ENCODE results near the gene ASF1A.
"Not testable (repeated sequence)": the region's sequence is repeated elsewhere in the genome, so short reads cannot be mapped to it uniquely, and the experiment has no call there.

Gene ASF1A

DNA sequence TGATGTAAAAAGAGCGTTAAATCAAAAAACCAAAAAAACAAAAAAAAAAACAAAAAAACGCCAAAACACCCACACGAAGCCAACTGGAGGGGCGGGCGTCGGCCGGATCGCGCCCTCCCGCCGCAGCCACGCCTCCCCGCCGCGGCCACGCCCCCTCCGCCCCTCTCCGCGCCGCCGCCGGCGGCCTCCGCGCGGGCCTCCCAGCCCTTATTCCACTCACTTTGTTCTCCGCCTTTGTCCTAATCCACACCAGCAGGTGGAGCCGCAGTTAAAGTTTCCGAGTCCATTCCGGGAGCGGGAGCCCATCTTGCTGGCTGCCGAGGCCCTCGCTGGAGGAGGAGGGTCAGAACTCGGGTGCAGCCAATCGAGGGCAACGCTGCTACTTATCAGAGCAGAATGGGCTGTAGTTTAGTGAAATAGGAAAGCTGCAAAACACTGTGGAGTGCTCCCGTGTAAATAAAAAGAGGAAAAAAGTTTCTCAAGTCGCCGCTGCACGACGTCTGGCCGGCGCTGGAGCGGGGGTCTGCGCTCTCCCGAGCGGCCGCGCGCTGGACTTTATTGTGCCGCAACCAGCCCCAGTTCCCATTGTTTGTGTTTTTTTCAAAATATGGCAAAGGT lies at the start of gene ASF1A:
Gene ASF1A (plus strand): TSS at position 346 of the 618 bp plus-strand sequence. CDS start 262 bp downstream, at position 608.
- DNase-seq, result peak; percentile 98

DNA sequence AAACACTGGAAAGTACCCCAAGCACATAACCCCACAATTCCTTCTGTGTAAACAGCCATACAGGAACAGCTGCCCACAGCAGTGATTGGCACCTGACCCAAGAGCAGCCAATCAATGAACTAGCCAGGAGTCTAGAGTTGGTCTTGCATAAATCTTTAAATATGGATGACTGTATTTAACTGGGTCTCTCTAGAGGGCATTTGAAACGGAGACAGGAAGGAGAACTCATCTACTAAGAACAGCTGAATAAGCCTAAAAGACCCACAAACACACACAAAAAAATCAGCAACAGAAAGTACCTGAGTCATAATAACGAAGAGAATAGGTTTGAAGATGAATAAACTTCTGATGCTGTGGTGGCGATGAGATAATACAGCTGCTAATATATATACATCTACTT lies 49.0 kb upstream of the ASF1A start:
- no peak for DNase-seq

GRCh38 chr6:118853408-118853807 lies 40.5 kb upstream of the ASF1A start:
- DNase-seq, result no peak

DNA sequence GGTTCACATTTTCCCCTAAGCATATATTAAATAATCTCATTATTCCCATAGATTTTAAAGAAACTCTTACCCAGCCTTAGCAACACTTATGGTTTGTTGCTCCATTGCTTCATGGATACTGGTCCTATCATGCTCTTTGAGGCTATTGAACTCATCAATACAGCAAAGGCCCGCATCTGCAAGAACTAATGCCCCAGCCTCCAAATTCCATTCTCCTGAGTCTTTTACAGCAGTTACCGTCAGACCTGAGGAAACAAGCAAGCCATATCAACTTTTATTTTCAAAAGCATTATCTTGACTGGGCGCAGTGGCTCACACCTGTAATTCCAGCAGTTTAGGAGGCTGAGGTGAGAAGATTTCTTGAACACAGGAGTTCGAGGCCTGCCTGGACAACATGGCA lies 37.7 kb upstream of the ASF1A start:
- DNase-seq, result no peak

- DNase-seq, result no peak
These were observed 34.4 kb upstream of the ASF1A start for GRCh38 chr6:118859517-118860064.

DNA sequence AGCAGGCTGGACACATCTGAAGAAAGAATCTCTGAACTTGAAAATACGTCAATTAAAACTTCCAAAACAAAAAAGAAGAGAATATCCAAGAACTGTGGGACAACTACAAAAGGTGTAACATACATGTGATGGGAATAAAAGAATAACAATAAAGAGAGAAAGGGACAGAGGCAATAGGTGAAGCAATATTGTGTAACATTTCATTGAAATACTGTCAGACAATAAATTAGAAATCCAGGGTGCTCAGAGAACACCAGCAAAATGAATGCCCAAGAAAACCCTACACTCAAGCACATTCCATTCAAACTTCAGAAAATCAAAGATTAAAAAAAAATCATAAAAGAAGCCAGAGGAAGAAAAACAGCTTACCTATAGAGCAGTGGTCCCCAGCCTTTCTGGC lies 33.6 kb upstream of the ASF1A start:
- no peak for DNase-seq

GRCh38 chr6:118860880-118861279 lies 33.1 kb upstream of the ASF1A start:
- no peak for DNase-seq

DNA sequence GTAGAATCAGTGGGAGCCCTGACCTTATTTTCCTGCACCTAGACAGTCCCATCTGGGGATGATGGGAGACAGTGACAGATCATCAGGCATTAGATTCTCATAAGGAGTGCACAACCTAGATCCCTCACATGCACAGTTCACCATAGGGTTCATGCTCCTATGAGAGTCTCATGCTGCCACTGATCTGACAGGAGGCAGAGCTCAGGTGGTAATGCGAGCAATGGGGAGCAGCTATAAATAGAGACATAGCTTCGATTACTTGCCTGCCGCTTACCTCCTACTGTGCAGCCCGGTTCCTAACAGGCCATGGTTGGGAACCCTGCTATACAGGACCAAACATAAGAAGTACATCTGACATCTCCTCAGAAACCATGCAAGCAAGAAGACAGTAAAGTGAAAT lies 31.5 kb upstream of the ASF1A start:
- no peak for DNase-seq

DNA sequence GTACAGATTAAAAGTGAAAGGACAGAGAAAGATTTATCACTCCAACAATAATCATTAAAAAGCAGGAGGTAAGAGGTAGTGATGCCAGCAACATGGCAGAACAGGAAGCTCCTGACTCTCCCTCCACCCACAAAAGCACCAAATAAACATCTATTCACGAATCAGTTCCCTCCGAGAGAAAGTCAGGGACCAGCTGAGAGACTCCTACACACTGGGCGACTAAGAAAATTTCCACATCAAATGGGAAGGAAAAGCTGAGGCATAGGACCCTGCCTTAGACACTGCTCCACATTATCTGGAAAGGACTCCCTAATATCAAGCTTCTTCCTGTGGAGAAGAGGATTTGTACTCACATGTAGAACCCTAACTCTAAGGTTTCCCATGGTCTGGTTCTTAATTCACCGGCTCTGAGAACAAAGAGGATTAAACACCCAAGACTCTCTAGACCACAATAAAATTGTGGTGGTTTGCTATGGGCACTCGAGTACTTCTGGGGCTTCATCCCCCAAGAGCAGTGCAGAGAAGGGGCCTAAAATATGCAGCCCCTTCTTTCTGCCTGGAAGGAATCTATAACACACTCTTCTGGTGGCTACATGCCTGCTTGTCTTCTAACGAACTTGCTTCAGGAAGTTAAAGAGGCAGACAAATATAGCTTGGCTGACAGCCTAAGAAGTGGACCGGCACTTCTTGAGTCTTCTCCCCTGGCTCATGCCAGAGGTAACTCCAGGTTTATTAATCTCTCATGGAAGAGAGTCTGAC lies 29.4 kb upstream of the ASF1A start:
- no peak for DNase-seq

DNA sequence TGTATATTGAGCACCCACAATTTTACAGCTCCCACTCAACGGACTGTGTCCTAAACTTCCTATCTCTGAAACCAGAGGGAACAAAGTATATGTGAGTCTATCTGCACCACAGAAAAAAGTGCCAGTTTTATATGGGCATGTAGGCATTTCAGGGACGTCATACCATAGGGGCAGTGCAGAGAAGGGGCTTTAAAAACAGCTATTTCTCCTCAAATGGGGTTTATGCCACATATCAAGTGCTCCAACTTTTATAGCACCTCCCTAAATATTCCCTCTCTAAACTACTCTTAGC lies 28.9 kb upstream of the ASF1A start:
- DNase-seq, result no peak

- peak; percentile 89 for DNase-seq
These were observed 26.8 kb upstream of the ASF1A start for GRCh38 chr6:118867181-118867580.

- not testable (repeated sequence) for DNase-seq
These were observed 25.1 kb upstream of the ASF1A start for GRCh38 chr6:118868901-118869300.

DNA sequence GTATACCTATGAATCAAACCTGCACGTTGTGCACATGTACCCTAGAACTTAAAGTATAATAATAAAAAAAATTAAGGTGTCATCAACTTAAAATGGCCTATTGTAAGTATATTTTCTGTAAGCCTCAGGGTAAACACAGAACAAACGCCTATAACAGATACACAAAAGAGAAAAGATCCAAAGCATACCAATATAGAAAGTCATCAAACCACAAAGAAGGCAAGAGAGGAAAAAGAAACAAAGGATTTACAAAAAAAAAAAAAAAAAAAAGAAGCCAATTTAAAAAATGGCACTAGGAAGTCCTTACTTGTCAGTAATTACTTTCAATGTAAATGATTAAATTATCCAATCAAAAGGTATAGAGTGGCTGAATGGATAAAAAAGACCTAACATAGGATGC lies 24.6 kb upstream of the ASF1A start:
- DNase-seq, result peak; percentile 75

DNA sequence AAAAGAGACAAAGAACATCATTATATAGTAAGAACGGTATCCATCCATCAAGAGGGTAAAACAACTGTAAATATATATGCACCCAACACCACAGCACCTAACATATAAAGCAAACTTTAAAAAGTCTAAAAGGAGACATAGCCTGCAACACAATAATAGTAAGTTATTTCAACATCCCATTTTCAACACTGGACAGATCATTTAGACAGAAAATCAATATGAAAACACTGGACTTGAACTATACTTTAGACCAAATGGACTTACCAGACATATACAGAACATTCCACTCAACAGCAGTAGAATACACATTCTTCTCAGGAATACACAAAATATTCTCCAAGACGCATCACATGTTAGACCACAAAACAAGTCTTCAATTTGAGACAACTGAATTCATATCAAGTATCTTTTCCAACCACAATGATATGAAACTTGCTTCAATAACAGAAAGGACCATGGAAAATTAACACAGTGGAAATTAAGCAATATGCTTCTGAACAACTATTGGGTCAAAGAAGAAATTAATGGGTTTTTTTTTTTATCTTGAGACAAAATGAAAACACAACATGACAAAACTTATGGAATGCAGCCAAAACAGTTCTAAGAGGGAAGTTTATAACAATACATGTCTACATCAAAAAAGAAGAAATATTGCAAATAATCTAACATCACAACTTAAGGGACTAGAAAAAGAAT lies 23.9 kb upstream of the ASF1A start:
- no peak for DNase-seq

DNA sequence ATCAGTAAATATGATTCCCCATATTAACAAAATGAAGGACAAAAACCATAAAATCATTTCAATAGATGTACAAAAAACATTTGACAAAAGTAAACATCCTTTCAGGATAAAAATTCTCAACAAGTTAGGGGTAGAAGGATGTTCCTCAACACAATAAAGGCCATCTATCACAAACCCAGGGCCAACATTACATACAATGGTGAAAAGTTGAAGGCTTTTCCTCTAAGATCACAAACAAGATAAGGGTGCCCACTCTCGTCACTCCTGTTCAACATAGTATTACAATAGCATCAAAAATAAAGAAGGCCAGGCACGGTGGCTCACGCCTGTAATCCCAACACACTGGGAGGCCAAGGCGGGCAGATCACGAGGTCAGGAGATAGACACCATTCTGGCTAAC lies 22.6 kb upstream of the ASF1A start:
- no peak for DNase-seq

- DNase-seq, result no peak
These were observed 21.6 kb upstream of the ASF1A start for GRCh38 chr6:118872318-118872717.

DNA sequence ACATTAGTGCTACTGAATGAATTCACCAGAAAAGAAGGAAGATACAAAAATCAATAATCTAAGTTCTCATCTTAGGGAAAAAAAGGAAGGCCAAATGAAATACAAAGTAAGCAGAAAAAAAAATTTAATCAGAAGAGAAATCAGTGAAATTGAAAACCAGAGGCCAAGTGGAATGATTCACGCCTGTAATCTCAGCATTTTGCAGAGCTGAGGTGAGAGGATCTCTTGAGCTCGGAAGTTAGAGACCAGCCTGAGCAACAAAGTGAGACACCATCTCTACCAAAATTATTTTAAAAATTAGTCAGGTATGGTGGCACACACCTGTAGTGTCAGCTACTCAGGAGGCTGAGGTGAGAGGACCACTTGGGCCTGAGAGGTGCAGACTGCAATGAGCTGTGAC lies 21.2 kb upstream of the ASF1A start:
- no peak for DNase-seq

DNA sequence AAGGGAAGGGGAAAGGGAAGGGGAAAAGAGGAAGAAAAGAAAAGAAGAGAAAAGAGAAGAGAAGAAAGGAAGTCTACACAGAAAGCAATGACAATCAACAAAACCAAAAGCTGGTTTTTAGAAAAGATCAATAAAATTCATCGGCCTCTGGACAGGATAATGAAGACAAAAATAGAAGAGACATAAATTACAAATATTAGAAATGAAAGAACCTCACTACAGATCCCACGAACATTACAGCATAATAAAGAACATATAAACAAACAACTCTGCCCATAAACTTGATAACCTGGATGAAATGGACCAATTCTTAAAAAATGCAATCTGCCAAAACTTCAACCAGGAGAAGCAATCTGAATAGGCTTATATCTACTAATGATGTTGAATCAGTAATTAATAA lies 20.7 kb upstream of the ASF1A start:
- no peak for DNase-seq

- no peak for DNase-seq
These were observed 18.3 kb upstream of the ASF1A start for GRCh38 chr6:118875672-118876071.

DNA sequence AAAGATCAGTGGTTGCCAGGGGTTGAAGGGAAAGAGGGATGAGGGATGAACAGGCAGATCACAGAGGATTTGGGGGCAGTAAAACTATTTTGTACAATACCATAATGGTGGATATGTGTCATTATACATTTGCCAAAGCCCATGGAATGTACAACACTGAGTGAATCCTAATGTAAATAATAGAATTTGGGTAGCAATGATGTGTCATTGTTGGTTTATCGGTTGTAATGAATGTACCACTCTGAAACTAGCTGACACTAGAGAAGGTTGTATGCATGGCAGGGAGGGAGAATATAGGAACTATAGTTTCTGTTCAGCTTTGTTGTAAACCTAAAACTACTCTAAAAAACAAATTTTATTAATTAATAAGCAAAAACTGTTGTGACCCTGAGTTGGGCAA lies 17.8 kb upstream of the ASF1A start:
- peak; percentile 70 for DNase-seq

GRCh38 chr6:118876814-118877213 lies 17.1 kb upstream of the ASF1A start:
- peak; percentile 71 for DNase-seq

DNA sequence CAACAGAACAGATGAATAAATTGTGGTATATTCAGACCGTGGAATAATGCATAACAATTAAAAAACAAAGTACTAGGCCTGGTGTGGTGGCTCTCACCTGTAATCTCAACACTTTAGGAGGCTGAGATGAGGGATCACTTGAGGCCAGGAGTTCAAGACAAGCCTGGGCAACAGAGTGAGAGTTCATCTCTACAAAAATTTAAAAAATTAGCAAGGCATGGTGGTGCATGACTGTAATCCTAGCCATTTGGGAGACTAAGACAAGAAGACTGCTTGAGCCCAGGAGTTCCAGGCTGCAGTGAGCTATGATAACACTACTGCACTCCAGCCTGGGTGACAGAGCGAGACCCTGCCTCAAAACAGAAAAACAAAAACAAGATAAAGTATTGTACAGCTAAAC lies 16.1 kb upstream of the ASF1A start:
- no peak for DNase-seq

DNA sequence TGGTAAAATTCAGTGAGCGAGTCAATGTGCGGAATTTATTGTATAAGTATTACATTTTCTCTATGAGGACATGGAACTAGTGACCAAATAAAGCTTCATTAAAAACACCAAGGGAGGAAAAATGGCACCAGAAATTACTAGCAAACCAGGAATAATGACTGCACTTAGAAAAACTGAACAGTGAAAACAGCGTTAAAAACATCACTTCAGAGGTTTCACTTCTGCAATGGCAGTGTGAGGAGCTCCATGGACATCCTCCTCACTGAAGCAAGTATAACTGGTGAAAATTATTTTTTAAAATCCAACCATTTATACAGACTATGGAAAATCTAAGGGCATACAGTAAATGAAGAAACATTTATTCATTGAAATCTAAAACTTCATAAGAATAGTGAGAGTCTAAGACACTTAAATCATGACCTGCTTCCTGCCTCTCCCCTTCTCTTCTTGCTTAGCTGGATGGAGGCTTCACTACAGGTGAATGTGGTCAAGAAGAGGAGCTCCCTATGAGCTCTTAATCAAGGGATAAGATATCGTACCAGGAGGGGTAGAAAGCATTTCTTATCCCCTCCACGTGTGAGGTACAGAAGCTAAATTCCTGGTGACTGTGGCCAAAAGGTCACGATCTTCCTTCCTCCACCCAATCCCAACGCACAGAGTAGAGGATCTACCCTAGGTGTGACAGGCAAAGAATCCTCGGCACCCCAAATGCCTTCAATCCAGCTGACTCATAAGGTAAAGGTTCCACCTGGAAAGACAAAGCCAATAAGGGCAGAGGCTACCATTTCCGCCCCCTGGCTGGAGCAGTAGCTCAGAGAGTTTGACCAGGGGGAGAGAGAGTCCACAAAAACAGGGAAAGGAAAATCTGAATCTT lies 12.3 kb upstream of the ASF1A start:
- DNase-seq, result no peak
